ENCODE results near the gene CORO2B.

GRCh38 chr15:68721886-68722285 is 143.1 kb downstream of the CORO2B start:
- TF ChIP-seq TCF4 (CRISPR knock-in tag; IDR thresholded peaks at IDR 0.05; ENCODE audit: borderline replicate concordance): no peak
- no peak for TF ChIP-seq SNAI2 (CRISPR knock-in tag; IDR thresholded peaks at IDR 0.05)
- TF ChIP-seq TSHZ2 (CRISPR knock-in tag; IDR thresholded peaks at IDR 0.05): no peak

Measured in SK-N-SH treated with all-trans-retinoic acid at 6 μM for 48 hours (cell line).